Measurements from ENCODE around the gene ZNF362. TPM values are rescaled to one million over a fixed set of nuclear protein-coding genes. Genes with fewer than 3 reads are reported as not detected.

Gene ZNF362
- polyA plus RNA-seq, 1 of the 3 experiments (the other 2 are of a cell fraction), result 17.1 TPM

DNA sequence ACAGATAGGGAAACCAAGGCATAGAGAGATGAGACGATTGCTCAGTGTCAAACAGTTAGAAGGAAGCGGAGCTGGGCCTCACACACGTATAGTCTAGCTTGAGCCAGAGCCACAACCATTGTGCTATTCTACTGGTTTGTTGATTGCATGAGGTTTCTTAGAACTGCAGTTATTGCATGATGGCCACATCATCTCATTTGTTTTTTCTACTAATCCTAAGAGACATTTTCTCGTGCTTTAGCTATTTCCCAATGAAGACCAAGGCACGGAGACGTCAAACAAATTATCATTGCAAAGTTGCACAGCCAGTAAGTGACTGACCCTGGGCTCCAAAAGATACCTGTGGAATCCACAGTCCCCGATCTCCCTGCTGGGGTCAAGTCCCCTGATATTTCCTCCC is 25.1 kb upstream of the ZNF362 start (continued):
- TF ChIP-seq, protein P1, sequence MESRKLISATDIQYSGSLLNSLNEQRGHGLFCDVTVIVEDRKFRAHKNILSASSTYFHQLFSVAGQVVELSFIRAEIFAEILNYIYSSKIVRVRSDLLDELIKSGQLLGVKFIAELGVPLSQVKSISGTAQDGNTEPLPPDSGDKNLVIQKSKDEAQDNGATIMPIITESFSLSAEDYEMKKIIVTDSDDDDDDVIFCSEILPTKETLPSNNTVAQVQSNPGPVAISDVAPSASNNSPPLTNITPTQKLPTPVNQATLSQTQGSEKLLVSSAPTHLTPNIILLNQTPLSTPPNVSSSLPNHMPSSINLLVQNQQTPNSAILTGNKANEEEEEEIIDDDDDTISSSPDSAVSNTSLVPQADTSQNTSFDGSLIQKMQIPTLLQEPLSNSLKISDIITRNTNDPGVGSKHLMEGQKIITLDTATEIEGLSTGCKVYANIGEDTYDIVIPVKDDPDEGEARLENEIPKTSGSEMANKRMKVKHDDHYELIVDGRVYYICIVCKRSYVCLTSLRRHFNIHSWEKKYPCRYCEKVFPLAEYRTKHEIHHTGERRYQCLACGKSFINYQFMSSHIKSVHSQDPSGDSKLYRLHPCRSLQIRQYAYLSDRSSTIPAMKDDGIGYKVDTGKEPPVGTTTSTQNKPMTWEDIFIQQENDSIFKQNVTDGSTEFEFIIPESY (IDR thresholded peaks at IDR 0.05; ENCODE audit: borderline replicate concordance, low read depth), result no peak
- TF ChIP-seq RXRA (IDR thresholded peaks at IDR 0.05; ENCODE audit: borderline replicate concordance, low read depth) (no peak), FOXJ3 (CRISPR knock-in tag; IDR thresholded peaks at IDR 0.05) (no peak), RAD21 (IDR thresholded peaks at IDR 0.05; ENCODE audit: low read length) (no peak), FOSL2 (IDR thresholded peaks at IDR 0.05; ENCODE audit: borderline replicate concordance, low read depth) (no peak)
- TF ChIP-seq, protein P2, sequence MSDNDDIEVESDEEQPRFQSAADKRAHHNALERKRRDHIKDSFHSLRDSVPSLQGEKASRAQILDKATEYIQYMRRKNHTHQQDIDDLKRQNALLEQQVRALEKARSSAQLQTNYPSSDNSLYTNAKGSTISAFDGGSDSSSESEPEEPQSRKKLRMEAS (IDR thresholded peaks at IDR 0.05; ENCODE audit: low read depth), result no peak

DNA sequence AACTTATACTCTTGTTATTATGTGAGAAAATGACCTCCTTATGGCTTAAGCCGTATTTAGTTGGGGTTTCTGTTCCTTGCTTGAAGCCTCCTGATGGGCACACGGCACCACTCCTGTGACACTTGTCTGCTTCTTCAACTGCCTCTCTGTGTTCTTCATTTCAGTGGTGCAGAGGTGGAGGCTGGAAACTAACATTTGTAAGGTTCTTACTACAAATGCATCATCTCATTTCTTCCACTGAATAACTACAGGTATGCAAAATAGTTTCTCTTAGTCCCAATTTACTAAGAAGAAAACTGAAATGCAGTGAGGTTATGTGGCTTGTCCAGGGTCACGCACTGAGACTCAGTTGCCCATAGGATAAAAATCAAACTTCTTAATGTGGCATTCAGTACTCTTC is 23.6 kb upstream of the ZNF362 start:
- no peaks in the 10 kb centered on the region for H3K9me2 ChIP-seq
- peaks cover 0 to 3% of the 10 kb centered on the region in 2 experiments; a peak in 2 of 4 replicates for H3K4me1 ChIP-seq (ENCODE audit: control insufficient read depth in 1 of 2, insufficient read depth in 2 of 2, low read depth in 1 of 2, low read length in 1 of 2)
- WGBS (ENCODE audit: low lambda C conversion rate), result 90% methylated on average over 3 of the region's 3 CpGs
- no peaks in the 10 kb centered on the region for H3K27me3 ChIP-seq (ENCODE audit: insufficient read depth)
- H3F3A ChIP-seq (replicated peaks; ENCODE audit: insufficient read depth), result no peaks in the 10 kb centered on the region
- H3K9me3 ChIP-seq, result no peaks in the 10 kb centered on the region
- H3K4me3 ChIP-seq (ENCODE audit: low read depth in 2 of 2, low read length in 1 of 2), result no peak overlapping the region
- H3K27ac ChIP-seq (ENCODE audit: low read depth in 2 of 2, low read length in 1 of 2), result no peak overlapping the region
- ChIA-PET POLR2A (no interaction called here), CTCF (no interaction called here)
- no peaks in the 10 kb centered on the region for H4K20me1 ChIP-seq (ENCODE audit: insufficient read depth)
- TF ChIP-seq, protein P3, sequence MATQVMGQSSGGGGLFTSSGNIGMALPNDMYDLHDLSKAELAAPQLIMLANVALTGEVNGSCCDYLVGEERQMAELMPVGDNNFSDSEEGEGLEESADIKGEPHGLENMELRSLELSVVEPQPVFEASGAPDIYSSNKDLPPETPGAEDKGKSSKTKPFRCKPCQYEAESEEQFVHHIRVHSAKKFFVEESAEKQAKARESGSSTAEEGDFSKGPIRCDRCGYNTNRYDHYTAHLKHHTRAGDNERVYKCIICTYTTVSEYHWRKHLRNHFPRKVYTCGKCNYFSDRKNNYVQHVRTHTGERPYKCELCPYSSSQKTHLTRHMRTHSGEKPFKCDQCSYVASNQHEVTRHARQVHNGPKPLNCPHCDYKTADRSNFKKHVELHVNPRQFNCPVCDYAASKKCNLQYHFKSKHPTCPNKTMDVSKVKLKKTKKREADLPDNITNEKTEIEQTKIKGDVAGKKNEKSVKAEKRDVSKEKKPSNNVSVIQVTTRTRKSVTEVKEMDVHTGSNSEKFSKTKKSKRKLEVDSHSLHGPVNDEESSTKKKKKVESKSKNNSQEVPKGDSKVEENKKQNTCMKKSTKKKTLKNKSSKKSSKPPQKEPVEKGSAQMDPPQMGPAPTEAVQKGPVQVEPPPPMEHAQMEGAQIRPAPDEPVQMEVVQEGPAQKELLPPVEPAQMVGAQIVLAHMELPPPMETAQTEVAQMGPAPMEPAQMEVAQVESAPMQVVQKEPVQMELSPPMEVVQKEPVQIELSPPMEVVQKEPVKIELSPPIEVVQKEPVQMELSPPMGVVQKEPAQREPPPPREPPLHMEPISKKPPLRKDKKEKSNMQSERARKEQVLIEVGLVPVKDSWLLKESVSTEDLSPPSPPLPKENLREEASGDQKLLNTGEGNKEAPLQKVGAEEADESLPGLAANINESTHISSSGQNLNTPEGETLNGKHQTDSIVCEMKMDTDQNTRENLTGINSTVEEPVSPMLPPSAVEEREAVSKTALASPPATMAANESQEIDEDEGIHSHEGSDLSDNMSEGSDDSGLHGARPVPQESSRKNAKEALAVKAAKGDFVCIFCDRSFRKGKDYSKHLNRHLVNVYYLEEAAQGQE (IDR thresholded peaks at IDR 0.05; ENCODE audit: low read depth, low read length), result no peak
- TF ChIP-seq CHD2 (IDR thresholded peaks at IDR 0.05; ENCODE audit: low read length, partially characterized antibody) (no peak), SIN3A (IDR thresholded peaks at IDR 0.05; ENCODE audit: borderline replicate concordance, low read depth, low read length) (no peak), TAF1 (IDR thresholded peaks at IDR 0.05; ENCODE audit: borderline replicate concordance, low read depth, low read length) (no peak)
- TF ChIP-seq, protein P4, sequence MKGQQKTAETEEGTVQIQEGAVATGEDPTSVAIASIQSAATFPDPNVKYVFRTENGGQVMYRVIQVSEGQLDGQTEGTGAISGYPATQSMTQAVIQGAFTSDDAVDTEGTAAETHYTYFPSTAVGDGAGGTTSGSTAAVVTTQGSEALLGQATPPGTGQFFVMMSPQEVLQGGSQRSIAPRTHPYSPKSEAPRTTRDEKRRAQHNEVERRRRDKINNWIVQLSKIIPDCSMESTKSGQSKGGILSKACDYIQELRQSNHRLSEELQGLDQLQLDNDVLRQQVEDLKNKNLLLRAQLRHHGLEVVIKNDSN (IDR thresholded peaks at IDR 0.05; ENCODE audit: borderline replicate concordance, low read depth), result no peak
- no peak overlapping the region for H3K4me2 ChIP-seq
- H3K79me2 ChIP-seq (ENCODE audit: insufficient read depth), result no peaks in the 10 kb centered on the region
- no peaks in the 10 kb centered on the region for H3K36me3 ChIP-seq (replicated peaks in 1 of 2; ENCODE audit: control insufficient read depth in 1 of 2, insufficient read depth in 2 of 2, low read length in 1 of 2)
- no peak for DNase-seq
- no peak overlapping the region for H2AFZ ChIP-seq (ENCODE audit: low read depth)
- no peak overlapping the region for H3K9ac ChIP-seq

Data from SK-N-SH (cell line).